ENCODE data around the gene CATSPERB.

GRCh38 chr14:91692075-91692474, 39.8 kb downstream of the CATSPERB start:
- TF ChIP-seq CTCF (conservative IDR thresholded peaks at IDR 0.05 in 1 of 2, IDR thresholded peaks at IDR 0.05 in 1 of 2; ENCODE audit: extremely low read depth in 1 of 2, insufficient read depth in 1 of 2, low read depth in 1 of 2, low read length in 2 of 2) (no peak), EZH2 (IDR thresholded peaks at IDR 0.05; ENCODE audit: borderline replicate concordance, low read length) (no peak)

All from mammary epithelial cell (primary cell).